ENCODE results near the gene HSPA5.
"Not testable (repeated sequence)": the region's sequence is repeated elsewhere in the genome, so short reads cannot be mapped to it uniquely, and the experiment has no call there.

Gene HSPA5

DNA sequence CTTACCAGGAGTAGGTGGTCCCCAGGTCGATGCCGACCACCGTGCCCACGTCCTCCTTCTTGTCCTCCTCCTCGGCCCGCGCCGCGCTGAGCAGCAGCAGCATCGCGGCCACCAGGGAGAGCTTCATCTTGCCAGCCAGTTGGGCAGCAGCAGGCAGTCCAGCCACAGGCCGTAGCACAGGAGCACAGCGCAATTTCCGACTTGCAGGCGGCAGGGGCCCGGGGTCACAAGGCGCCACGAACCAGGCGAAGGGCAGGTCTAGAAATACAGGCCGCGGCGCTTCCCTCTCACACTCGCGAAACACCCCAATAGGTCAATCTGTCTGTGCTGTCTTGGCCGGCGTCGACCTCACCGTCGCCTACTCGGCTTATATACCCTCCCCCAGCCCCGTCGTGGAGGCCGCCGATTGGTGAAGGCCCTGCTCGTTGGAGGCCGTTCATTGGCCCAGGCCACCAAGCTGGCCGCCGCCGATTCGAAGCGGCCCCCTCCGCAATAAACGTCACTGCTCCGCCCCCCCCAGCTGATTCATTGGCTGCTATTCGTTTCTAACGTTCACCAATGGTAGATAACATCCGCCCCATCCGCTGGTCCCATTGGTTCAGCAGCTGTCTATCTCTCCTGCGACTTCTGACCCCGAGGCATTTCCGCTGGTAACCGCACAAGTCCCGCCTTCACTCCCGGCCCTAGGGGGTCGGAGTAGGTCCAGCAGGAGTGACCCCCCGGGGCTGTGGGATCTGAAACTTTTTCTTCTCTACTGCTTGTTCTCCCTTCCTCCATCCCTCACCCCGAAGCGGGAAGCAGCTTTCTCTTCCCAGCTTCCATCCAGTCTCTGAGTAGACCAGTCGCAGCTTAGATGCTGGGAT, at the start of gene HSPA5:
Gene HSPA5 (minus strand): TSS at position 344 of the 863 bp plus-strand sequence. CDS start 217 bp downstream, at position 127.
- DNase-seq (ENCODE audit: low spot score) = peak; percentile 100

DNA sequence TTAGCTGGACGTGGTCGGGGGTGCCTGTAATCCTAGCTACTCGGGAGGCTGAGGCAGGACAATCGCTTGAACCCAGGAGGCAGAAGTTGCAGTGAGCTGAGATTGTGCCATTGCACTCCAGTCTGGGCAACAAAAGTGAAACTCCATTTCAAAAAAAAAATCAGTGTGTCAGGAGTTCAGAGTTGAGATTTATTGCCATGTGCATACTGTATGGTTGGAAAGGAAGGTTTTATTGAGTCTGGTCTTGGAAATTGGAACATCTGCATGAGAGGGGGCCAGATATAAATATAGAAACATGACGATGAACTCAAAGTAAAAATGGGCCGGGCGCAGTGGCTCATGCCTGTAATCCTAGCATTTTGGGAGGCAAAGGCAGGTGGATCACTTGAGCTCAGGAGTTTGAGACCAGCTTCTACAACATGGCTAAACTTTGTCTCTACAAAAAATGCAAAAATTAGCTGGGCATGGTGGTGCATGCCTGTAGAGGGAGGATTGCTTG, 45.8 kb upstream of the HSPA5 start:
- not testable (repeated sequence) for DNase-seq (ENCODE audit: low spot score)

DNA sequence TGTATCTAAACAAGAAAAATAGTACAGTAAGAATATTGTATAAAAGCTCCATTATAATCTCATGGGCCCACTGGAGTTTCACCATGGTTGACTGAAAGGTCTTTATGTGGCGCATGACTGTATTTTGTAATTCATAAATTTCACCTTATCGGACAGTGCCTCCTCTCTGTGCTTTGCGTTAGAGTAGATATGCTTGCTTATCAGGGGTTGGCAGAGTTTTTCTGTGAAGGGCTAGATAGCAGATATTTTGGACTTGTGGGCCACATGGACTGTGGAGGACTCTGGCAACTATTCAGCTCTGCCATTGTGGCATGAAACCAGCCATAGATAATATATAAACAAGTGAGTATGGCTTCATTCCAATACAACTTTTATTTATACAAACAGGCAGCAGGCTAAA, 43.7 kb upstream of the HSPA5 start:
- no peak for DNase-seq (ENCODE audit: low spot score)

DNA sequence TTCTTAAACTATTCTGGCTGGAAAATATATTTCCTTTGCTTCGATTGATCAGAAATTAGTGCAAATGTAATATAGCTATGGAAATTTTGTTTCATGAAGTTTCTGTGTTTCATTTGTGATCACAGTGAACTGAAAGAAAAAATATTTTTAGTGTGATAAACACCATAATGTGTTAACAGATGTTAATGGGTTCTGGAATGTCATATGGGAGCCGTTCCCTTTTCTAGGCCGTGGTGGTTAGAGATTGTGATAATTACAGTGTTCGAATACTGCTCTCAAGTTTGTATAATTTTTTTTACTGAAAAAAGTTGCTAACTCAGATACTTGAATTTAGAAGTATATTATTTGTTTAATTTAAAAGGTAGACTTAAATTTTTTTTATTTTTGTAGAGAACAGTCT, 39.8 kb upstream of the HSPA5 start:
- DNase-seq (ENCODE audit: low spot score) = no peak

DNA sequence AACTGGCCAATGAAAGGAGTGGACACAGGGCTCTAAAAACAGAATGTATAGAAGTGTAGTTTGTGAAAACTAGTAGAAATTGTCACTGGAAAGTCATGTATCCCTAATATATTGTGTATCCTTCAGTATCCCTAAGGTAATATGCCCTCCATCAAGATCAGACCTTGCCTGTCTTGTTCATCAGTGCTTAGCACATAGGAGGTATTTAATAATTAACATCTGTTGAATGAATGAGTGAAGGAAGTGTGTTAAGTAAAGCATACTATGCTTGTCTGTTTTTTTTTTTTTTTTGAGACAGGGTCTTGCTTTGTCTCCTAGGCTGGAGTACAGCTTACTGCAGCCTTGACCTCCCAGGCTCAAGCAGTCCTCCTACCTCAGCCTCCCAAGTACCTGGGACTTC, 36.3 kb upstream of the HSPA5 start:
- DNase-seq (ENCODE audit: low spot score) = no peak

DNA sequence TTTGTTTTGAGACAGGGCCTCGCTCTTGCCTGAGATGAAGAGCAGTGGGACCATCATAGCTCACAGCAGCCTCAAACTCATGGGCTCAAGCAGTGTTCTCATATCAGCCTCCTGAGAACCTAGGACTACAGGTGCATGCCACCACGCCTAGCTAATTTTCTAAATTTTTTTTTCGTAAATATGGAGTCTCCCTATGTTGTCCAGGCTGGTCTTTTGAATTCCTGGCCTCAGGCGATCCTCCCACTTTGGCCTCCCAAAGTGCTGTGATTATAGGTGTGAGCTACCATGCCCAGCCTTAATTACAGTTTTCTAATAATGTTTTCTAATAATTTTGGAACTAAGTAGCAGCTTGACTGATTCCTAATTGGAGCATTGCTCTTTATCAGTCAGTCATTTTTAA, 35.6 kb upstream of the HSPA5 start:
- DNase-seq (ENCODE audit: low spot score) = no peak

DNA sequence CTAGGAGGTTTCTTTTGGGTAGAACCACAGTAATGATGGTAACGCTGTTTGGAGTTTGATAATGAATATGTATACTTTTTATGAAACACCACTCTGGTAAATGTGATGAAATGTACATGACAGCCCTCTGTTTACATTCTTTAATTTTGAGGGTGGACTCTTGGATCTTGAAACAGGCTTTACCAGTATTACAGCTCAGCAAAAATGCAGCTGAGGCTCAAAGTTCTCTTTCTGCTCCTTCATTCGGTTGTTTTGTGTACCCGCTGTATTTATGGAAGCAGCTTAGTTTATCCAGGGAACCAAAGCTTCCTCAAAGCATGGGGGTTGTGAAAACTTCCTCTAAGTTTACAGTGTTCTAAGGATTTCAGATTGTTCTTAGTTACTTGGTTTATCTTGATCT, 31.6 kb upstream of the HSPA5 start:
- DNase-seq (ENCODE audit: low spot score) = no peak

DNA sequence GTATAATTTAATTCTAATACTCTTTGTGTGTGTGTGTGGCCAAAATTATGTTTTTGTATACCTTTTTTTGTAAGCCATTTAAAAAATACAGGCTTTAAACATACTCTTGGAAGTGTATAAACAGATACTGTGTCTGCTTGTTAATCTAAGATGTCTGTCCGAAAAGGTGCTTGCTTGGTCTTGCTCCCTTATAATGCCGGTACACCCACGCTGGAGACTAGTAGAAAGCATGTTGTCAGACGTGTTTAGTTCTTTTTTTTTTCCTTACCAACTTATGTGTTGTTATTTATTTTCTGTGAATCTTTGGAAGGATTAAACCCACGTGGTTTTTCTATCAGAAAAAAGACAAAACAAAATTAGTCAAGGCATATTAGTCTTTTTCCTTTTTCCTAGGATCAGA, 29.9 kb upstream of the HSPA5 start:
- DNase-seq (ENCODE audit: low spot score) = no peak

DNA sequence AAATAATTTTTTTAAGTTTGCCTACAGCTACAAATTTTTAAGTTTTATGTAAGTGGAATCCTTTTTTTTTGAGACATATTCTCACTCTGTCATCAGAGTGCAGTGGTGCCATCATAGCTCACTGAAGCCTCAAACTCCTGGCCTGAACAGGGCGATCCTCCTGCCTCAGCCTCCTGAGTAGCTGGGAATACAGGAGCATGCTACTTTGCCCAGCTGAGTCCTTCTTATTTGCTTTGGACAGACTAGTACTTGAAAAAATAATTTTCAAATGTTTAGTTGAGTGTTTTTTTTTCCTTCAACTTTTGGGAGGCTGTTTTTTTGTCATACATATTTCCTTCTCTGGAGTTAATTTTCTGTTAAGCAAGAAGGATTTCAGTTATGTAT, 27.9 kb upstream of the HSPA5 start:
- DNase-seq (ENCODE audit: low spot score) = no peak

DNA sequence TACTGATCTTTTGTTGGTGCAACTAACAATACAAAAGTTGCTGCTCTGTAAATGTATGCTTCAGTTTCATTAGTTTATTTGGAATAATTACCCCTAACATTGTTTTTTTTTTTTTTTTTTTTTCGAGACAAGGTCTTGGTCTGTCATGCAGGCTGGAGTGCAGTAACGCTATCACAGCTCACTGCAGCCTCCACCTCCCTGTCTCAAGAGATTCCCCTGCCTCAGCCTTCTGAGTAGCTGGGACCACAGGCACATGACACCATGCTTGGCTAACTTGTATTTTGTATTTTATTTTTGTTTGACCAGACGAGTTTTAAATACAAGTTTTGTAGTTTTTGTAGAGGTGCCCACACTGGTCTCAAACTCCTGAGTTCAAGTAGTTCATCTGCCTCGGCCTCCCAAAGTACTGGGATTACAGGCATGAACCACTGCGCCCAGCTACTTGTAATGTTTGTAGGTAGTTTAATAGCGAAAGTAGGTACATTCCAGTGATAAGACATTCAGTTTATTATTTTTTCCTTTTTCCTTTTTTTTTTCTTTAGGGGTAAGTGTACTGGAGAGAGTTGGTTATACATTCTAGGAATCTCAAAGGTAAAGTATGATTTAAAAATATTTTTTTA, 27.4 kb upstream of the HSPA5 start:
- no peak for DNase-seq (ENCODE audit: low spot score)

DNA sequence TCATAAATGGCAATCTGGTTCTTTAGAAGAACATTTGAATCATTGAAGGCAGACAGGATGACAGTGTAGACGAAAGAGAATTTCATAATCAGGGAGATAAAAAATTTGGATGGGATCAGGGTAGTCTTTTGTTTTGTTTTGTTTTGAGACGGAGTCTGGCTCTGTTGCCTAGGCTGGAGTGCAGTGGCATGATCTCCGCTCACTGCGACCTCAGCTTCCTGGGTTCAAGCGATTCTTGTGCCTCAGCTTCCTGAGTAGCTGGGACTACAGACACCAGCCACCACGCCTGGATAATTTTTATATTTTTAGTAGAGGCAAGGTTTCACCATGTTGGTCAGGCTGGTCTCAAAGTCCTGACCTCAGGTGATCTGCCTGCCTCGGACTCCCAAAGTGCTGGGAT, 22.9 kb upstream of the HSPA5 start:
- not testable (repeated sequence) for DNase-seq (ENCODE audit: low spot score)

DNA sequence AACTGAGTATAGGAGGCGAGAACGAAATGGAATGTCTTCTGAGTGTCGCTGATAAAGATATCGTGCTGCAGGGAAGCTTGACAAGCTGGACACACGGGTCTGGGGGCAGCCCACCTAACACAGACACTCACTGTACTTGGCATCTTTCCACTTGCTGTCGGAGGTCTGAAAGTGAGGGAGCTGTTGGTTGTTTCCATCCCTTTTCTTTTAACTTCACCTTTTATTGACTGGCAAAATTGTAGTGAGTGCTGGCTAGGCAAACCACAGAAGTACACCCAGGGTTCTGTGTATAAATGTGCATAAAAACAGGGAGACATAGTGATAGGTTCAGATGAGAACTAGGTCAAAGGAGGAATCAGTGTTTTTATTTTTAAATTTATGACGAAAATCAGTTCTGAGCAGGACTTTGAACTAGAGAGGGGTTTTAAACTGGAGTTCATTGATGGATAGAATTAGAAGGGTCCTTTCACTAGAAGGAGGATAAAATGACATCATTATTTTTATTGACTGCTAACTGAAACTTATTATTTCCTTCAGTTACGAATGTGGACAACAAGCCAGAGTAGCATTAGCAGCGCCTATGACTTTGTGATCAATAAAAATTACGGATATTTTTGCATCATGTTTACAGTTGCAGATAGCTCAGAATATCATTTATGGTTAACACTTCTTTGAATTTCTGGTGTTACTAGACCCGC, 21.3 kb upstream of the HSPA5 start:
- DNase-seq (ENCODE audit: low spot score) = no peak

DNA sequence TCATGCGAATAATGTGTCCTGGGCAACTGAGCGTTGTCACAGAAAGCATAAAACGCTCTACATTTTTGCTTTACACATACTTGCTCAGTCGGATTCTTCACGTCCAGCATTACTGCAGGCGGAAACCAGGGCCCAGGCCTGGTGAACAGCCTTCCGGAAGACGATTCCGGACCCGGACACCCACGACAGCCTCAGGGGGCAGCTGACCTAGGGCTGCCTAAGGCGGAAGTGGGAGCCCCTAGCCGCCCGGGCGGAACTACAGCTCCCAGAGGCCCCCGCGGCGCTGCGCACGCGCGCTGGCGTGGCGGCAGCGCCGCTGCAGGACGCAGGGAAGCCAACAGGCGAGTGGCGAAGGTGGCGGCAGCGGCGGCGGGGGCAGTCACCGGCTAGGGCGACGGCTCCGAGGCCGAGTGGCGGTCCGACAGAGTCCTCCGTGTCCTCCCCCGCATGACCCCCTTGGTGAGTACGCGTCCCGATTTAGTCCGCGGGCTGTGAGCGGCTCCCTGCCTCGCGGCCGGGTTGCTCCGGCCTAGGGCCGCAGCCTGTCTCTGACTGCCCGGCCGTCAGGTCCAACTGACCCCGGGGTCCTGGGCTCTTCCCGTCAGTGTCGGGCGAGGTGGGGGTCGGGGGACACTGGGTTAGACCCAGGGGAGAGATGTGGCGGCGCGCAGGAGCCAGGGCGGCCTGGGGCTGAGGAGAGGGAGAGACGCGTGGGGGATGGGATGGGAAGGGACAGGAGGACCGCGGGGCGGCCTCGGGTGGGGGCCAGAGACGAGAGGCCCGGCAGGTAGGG, 20.6 kb upstream of the HSPA5 start, which contains the start of gene GAPVD1:
Gene GAPVD1 (plus strand): TSS at position 326 of the 793 bp plus-strand sequence. CDS start 37,096 bp downstream, outside the sequence.
- DNase-seq (ENCODE audit: low spot score) = peak; percentile 95

DNA sequence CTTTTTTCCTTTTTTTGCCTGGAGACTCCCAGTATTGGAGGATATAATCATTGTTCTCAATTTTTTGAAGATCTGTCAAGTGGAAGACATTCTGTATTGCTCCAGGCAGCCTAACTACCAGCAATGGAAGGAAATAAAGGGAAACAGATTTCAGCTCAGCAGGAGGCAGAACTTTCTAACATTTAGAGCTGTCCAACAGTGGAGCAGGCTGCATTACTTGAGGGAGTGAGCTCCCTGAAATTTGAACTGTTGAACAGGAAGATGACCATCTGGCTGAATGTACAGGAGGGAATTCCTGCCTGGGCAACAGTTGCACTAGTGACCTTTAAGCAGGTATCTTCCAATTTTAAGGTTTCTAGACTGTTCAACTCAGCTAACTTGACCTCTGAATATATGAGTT, 19.4 kb upstream of the HSPA5 start:
- DNase-seq (ENCODE audit: low spot score) = no peak

DNA sequence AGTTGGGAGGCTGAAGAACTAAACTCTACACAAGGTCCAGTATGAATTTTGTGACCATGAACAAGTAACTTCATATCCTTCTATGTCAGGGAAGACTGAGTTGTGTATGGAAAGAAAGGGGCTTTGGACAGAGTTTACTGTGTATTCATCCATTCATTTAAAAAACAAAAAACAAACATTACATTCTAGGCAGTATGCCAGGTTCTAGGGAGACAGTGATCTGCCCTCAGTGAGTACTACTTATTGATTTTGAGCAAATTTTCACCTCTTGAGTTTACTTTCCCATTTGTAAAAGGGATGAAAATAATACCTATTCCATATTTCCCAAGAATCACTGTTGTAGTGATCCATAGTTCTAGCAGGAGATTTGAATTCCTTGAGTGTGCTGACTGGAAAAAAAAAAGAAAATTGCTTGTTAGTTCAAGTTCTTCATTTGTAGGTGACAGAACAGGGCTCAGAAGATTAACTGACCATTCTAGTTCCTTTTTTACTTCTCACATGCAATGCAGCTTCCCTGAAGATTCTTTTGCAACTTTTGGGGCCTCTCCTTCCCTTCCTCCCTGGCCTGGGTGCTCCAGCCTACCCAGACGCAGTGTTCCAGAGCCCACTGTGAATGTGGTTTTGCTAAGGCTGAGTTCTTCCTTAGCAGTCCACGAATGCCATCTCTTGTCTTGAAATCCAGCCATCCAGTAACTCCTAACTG, 17.8 kb upstream of the HSPA5 start:
- DNase-seq (ENCODE audit: low spot score) = no peak

DNA sequence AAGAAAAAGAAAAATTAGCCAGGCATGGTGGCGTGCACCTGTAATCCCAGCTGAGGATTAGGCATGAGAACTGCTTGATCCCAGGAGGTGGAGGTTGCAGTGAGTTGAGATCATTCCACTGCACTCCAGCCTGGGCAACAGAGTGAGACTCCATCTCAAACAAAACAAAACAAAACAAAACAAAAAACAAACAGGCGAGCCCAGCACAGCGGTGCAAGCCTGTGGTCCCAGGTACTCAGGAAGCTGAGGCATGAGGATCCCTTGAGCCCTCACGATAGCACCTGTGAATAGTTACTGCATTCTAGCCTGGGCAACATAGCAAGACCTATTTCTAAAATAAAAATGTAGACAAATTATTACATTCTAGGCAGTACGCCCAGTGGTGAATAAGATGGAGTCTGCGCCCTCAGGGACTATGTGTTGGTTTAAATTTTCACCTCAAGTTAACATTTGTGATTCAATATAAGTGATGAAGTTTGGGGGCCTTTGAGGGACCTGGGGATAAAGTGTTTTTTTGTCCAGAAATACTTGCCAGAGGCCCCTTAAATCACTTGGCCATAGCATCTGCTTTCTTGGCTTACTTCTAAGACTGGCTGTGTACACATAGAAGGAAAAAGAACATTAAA, 17.1 kb upstream of the HSPA5 start:
- no peak for DNase-seq (ENCODE audit: low spot score)

DNA sequence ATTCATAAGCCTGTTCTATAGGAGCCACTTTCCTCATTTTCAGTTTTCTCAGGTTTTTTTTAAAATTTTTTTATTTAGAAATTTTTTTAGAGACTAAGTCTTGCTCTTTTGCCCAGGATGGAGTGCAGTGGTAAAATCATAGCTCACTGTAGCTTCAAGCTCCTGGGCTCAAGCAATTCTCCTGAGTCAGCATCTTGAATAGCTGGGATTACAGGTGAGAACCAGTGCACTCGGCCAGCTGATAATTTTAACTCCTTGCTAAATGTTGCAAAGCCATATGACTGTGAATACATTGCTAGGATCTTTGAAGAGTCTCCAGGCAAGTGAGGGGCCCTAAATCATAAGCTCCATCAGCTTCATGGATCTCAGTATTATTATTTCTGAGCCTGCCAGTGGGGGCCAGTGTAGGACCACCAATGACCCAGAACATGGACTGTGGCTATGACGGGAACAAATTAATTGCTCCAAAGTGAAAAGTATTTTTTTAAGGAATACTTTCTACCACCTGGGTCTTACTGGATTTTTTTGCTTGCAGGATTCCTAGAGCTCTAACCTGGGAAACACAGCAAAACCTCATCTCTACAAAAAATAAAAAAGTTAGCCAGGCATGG, 14.7 kb upstream of the HSPA5 start:
- DNase-seq (ENCODE audit: low spot score) = no peak

DNA sequence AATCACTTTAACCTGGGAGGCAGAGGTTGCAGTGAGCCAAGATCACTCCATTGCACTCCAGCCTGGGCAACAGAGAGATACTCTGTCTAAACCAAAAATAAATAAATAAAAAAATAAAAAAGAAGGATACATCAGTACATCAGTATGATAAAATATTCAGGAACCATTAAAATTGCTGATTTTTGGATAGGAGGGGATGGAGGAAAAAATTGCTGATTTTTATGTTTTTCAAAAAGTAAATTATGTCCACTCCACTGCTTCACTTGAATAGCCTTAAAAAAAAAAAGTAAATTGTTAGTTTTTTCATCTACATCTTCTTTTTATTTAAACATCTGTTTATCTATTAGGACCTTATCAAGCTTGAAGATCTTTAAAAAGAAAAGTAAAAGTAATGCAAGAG, 13.1 kb upstream of the HSPA5 start:
- no peak for DNase-seq (ENCODE audit: low spot score)

DNA sequence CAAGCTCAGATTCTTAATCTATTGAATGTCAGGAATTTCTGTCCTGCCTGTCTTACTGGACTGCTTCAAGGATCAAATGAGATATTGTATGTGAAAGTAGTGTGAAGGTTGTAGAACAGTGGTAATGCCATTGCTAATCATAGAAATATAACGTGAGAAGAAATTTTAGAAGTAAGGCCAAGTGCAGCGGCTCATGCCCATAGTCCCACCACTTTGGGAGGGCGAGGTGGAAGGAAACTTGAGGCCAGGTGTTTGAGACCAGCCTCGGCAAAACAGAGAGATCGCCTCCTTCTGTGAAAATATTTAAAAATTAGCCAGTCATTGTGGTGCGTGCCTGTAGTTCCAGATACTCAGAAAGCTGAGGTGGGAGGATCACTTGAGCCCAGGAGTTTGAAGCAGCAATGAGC, 5.1 kb upstream of the HSPA5 start:
- no peak for DNase-seq (ENCODE audit: low spot score)

DNA sequence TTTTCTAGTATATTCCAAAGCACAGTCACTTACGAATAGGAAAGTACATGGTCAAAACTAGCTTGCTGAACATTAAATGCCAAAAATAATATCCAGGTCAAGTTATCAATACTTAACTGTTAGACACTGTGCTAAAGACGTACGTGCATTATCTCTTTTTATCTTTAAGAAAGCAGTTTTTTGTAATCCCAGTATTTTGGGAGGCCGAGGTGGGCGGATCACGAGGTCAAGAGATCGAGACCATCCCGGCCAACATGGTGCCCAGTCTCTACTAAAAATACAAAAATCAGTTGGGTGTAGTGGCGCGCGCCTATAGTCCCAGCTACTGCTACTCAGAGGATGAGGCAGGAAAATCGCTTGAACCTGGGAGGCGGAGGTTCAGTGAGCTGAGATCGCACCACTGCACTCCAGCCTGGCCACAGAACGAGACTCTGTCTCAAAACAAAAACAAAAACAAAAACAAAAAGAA, 2.7 kb upstream of the HSPA5 start:
- DNase-seq (ENCODE audit: low spot score) = no peak
